ENCODE data around the gene ZYG11A.

DNA sequence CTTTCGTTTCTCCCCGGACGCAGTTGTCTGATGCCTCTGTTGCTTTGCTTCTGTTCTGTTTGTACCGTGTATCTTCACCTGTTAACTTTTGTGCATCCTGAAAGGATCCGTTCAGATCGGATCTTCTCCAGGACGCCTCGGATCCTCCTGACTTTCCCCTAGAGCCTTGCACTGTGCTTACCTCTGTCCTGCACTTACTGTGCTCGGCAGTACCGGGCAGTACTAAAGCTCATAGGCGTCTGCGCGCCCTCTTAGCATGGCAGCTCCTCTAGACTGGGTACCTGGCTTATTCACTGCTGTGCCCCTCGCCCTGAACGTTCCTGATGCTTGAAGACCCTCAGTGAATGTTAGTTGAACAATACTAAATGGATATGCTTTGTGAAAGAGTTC is 85.5 kb downstream of the ZYG11A start:
- TF ChIP-seq, protein P1, sequence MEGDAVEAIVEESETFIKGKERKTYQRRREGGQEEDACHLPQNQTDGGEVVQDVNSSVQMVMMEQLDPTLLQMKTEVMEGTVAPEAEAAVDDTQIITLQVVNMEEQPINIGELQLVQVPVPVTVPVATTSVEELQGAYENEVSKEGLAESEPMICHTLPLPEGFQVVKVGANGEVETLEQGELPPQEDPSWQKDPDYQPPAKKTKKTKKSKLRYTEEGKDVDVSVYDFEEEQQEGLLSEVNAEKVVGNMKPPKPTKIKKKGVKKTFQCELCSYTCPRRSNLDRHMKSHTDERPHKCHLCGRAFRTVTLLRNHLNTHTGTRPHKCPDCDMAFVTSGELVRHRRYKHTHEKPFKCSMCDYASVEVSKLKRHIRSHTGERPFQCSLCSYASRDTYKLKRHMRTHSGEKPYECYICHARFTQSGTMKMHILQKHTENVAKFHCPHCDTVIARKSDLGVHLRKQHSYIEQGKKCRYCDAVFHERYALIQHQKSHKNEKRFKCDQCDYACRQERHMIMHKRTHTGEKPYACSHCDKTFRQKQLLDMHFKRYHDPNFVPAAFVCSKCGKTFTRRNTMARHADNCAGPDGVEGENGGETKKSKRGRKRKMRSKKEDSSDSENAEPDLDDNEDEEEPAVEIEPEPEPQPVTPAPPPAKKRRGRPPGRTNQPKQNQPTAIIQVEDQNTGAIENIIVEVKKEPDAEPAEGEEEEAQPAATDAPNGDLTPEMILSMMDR (IDR thresholded peaks at IDR 0.05): no peak
- no peak for TF ChIP-seq ZFX (IDR thresholded peaks at IDR 0.05; ENCODE audit: borderline replicate concordance)

Measured in 22Rv1 (cell line).